ENCODE results near the gene ZNHIT2. TPM values are rescaled to one million over a fixed set of nuclear protein-coding genes. Genes with fewer than 3 reads are reported as not detected.

The ZNHIT2 gene
- total and polyA plus RNA-seq, 2 of the 13 experiments (the other 11 are each of a cell fraction or from before 2014, with no cell fraction given) = 1.1 to 6.5 TPM

GRCh38 chr11:65134240-65134951 is 16.9 kb upstream of the ZNHIT2 start, which contains the start of gene SYVN1 (continued):
- no peak; the same call in 1 of the 2 replicates for TF ChIP-seq ZNF276 (CRISPR knock-in tag; IDR thresholded peaks at IDR 0.05; ENCODE audit: low read depth)
- no peak for TF ChIP-seq SYNCRIP (IDR thresholded peaks at IDR 0.05; ENCODE audit: insufficient read depth, low read depth, low read length)
- peak; percentile 32; the same call in 1 of the 2 replicates for TF ChIP-seq ZBTB20 (CRISPR knock-in tag; IDR thresholded peaks at IDR 0.05; ENCODE audit: borderline replicate concordance, low read depth)
- TF ChIP-seq ZBTB7B (CRISPR knock-in tag; IDR thresholded peaks at IDR 0.05) = peak; percentile 21; the same call in 1 of the 2 replicates
- TF ChIP-seq XBP1 (CRISPR knock-in tag; IDR thresholded peaks at IDR 0.05) = no peak; the same call in 1 of the 2 replicates
- TF ChIP-seq ZNF431 (CRISPR knock-in tag; IDR thresholded peaks at IDR 0.05; ENCODE audit: borderline replicate concordance, low read depth) = 0 out of 2 replicates have a peak, but pooled peaks have one; percentile 20
- TF ChIP-seq ZNF17 (CRISPR knock-in tag; IDR thresholded peaks at IDR 0.05) = no peak
- no peak for TF ChIP-seq ATF2 (CRISPR knock-in tag; IDR thresholded peaks at IDR 0.05)
- peak; percentile 26; the same call in 1 of the 2 replicates for TF ChIP-seq HCFC1 (IDR thresholded peaks at IDR 0.05; ENCODE audit: low read depth, low read length)
- TF ChIP-seq ZNF879 (CRISPR knock-in tag; IDR thresholded peaks at IDR 0.05) = no peak
- peak; percentile 72; the same call in 1 of the 2 replicates for TF ChIP-seq ZNF766 (CRISPR knock-in tag; IDR thresholded peaks at IDR 0.05; ENCODE audit: borderline replicate concordance)
- TF ChIP-seq, protein P1, sequence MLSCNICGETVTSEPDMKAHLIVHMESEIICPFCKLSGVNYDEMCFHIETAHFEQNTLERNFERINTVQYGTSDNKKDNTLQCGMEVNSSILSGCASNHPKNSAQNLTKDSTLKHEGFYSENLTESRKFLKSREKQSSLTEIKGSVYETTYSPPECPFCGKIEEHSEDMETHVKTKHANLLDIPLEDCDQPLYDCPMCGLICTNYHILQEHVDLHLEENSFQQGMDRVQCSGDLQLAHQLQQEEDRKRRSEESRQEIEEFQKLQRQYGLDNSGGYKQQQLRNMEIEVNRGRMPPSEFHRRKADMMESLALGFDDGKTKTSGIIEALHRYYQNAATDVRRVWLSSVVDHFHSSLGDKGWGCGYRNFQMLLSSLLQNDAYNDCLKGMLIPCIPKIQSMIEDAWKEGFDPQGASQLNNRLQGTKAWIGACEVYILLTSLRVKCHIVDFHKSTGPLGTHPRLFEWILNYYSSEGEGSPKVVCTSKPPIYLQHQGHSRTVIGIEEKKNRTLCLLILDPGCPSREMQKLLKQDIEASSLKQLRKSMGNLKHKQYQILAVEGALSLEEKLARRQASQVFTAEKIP (CRISPR knock-in tag; IDR thresholded peaks at IDR 0.05; ENCODE audit: borderline replicate concordance) = no peak
- peak; percentile 57; the same call in 1 of the 2 replicates for TF ChIP-seq ZNF143 (CRISPR knock-in tag; IDR thresholded peaks at IDR 0.05)
- no peak for TF ChIP-seq TAF15 (IDR thresholded peaks at IDR 0.05; ENCODE audit: low read depth, low read length, poor library complexity, severe bottlenecking)
- TF ChIP-seq SKI (IDR thresholded peaks at IDR 0.05; ENCODE audit: partially characterized antibody) = no peak
- TF ChIP-seq HOMEZ (CRISPR knock-in tag; IDR thresholded peaks at IDR 0.05; ENCODE audit: low read depth) = no peak
- no peak for TF ChIP-seq FOXP1 (IDR thresholded peaks at IDR 0.05)
- TF ChIP-seq FOXP1 (CRISPR knock-in tag; IDR thresholded peaks at IDR 0.05) = no peak
- TF ChIP-seq, protein P2, sequence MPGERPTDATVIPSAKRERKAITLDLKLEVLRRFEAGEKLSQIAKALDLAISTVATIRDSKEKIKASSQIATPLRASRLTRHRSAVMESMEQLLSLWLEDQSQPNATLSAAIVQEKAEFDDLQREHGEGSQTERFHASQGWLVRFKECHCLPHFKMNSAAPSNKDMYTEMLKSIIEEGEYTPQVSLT (CRISPR knock-in tag; IDR thresholded peaks at IDR 0.05; ENCODE audit: borderline replicate concordance, low read depth) = no peak
- peak; percentile 64 for TF ChIP-seq DNMT3B (CRISPR knock-in tag; conservative IDR thresholded peaks at IDR 0.05)
